ENCODE measurements around the gene ROPN1B.

GRCh38 chr3:126023390-126023789 is 54.4 kb downstream of the ROPN1B start:
- TF ChIP-seq CTCF (IDR thresholded peaks at IDR 0.05) (no peak), POLR2A (IDR thresholded peaks at IDR 0.05) (no peak), EP300 (IDR thresholded peaks at IDR 0.05) (no peak)
